ENCODE results near the gene F13A1.

DNA sequence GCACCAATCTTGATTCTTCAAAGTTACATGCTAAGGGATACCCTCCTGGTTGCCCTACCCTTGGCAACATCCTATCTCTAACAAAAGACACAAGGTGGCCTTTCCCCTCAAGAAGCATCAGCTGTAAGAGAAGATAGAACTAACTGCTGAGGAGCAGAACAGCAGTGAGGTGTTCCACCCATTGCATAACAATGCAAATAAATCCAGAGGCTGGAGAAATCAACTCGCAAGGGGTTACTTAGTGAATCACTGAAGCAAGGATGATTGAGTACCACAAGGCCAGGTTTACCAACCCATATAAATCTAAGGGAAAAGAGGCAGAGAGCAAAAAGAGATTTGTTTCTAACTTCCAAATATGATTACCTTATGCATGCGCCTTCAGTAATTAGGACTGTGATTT is 36.7 kb downstream of the F13A1 start:
- TF ChIP-seq, protein P1, sequence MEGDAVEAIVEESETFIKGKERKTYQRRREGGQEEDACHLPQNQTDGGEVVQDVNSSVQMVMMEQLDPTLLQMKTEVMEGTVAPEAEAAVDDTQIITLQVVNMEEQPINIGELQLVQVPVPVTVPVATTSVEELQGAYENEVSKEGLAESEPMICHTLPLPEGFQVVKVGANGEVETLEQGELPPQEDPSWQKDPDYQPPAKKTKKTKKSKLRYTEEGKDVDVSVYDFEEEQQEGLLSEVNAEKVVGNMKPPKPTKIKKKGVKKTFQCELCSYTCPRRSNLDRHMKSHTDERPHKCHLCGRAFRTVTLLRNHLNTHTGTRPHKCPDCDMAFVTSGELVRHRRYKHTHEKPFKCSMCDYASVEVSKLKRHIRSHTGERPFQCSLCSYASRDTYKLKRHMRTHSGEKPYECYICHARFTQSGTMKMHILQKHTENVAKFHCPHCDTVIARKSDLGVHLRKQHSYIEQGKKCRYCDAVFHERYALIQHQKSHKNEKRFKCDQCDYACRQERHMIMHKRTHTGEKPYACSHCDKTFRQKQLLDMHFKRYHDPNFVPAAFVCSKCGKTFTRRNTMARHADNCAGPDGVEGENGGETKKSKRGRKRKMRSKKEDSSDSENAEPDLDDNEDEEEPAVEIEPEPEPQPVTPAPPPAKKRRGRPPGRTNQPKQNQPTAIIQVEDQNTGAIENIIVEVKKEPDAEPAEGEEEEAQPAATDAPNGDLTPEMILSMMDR (IDR thresholded peaks at IDR 0.05; ENCODE audit: low read length) = no peak
- TF ChIP-seq EZH2 (IDR thresholded peaks at IDR 0.05; ENCODE audit: borderline replicate concordance, low read length) = no peak

Measured in OCI-LY1 (cell line).